HEK293 (cell line): ENCODE measurements around the gene SRP72.
A peak's percentile ranks its signal among the peaks of the same experiment; 100 is the strongest.

ENCODE experiments used
- GFI1B ChIP-seq: fragments of 450-650 bp; formaldehyde crosslinking; IDR thresholded peaks from 2 replicates; pipeline ENCODE4 v1.5.1; 2016; ENCODE audit warnings: missing biosample characterization, missing genetic modification characterization
- KLF9 ChIP-seq: fragments of 450-650 bp; formaldehyde crosslinking; IDR thresholded peaks from 2 replicates; pipeline ENCODE4 v1.5.1; 2016; ENCODE audit warnings: missing biosample characterization, missing genetic modification characterization, low read depth
- MYNN ChIP-seq: fragments of 450-650 bp; formaldehyde crosslinking; IDR thresholded peaks from 2 replicates; pipeline ENCODE4 v1.5.1; 2016; ENCODE audit warnings: missing biosample characterization, missing genetic modification characterization, borderline replicate concordance
- REPIN1 ChIP-seq: fragments of 450-650 bp; formaldehyde crosslinking; IDR thresholded peaks from 2 replicates; pipeline ENCODE4 v1.5.1; 2017; ENCODE audit warnings: missing biosample characterization, missing genetic modification characterization, low read depth
- SETDB1 ChIP-seq: IDR thresholded peaks from one replicate; pipeline ENCODE4 v1.6.1; 2017; ENCODE audit warnings: mild to moderate bottlenecking, low read length, moderate library complexity, mixed read lengths; ENCODE audit not compliant: insufficient read length
- SP3 ChIP-seq: fragments of 450-650 bp; formaldehyde crosslinking; IDR thresholded peaks from 2 replicates; pipeline ENCODE4 v1.5.1; 2016; ENCODE audit warnings: missing biosample characterization, missing genetic modification characterization
- TCF7L2 ChIP-seq: IDR thresholded peaks from 2 replicates; pipeline ENCODE4 v1.6.1; 2011; ENCODE audit warnings: low read depth, mild to moderate bottlenecking, inconsistent platforms, low read length, moderate library complexity, borderline replicate concordance
- ZBTB1 ChIP-seq: fragments of 450-650 bp; formaldehyde crosslinking; IDR thresholded peaks from 2 replicates; pipeline ENCODE4 v1.5.1; 2016; ENCODE audit warnings: missing biosample characterization, missing genetic modification characterization
- ZBTB49 ChIP-seq: fragments of 450-650 bp; formaldehyde crosslinking; IDR thresholded peaks from 2 replicates; pipeline ENCODE4 v1.5.1; 2016; ENCODE audit warnings: missing biosample characterization, missing genetic modification characterization, low read depth
- ZBTB7A ChIP-seq: fragments of 450-650 bp; formaldehyde crosslinking; IDR thresholded peaks from 2 replicates; pipeline ENCODE4 v1.5.1; 2016; ENCODE audit warnings: low read depth, missing biosample characterization, missing genetic modification characterization
- ZNF121 ChIP-seq: fragments of 450-650 bp; formaldehyde crosslinking; IDR thresholded peaks from 2 replicates; pipeline ENCODE4 v1.5.1; 2016; ENCODE audit warnings: missing biosample characterization, missing genetic modification characterization
- ZNF184 ChIP-seq: fragments of 450-650 bp; IDR thresholded peaks from 2 replicates; pipeline ENCODE4 v1.5.1; 2018; ENCODE audit warnings: missing biosample characterization, mild to moderate bottlenecking, missing genetic modification characterization
- ZNF211 ChIP-seq: fragments of 450-650 bp; formaldehyde crosslinking; IDR thresholded peaks from 2 replicates; pipeline ENCODE4 v1.5.1; 2016; ENCODE audit warnings: low read depth, missing biosample characterization, missing genetic modification characterization
- ZNF223 ChIP-seq: fragments of 450-650 bp; formaldehyde crosslinking; IDR thresholded peaks from 2 replicates; pipeline ENCODE4 v1.5.1; 2016; ENCODE audit warnings: missing biosample characterization, missing genetic modification characterization
- ZNF24 ChIP-seq: fragments of 450-650 bp; formaldehyde crosslinking; IDR thresholded peaks from 2 replicates; pipeline ENCODE4 v1.5.1; 2016; ENCODE audit warnings: missing biosample characterization, missing genetic modification characterization
- ZNF280C ChIP-seq: fragments of 450-650 bp; formaldehyde crosslinking; IDR thresholded peaks from 2 replicates; pipeline ENCODE4 v1.5.1; 2016; ENCODE audit warnings: missing biosample characterization, missing genetic modification characterization
- ZNF362 ChIP-seq: fragments of 450-650 bp; formaldehyde crosslinking; IDR thresholded peaks from 2 replicates; pipeline ENCODE4 v1.5.1; 2016; ENCODE audit warnings: missing biosample characterization, missing genetic modification characterization
- ZNF529 ChIP-seq: fragments of 450-650 bp; formaldehyde crosslinking; IDR thresholded peaks from 2 replicates; pipeline ENCODE4 v1.5.1; 2017; ENCODE audit warnings: missing genetic modification characterization, missing biosample characterization; ENCODE audit not compliant: insufficient replicate concordance
- ZNF558 ChIP-seq: fragments of 450-650 bp; formaldehyde crosslinking; IDR thresholded peaks from 2 replicates; pipeline ENCODE4 v1.5.1; 2016; ENCODE audit warnings: missing biosample characterization, missing genetic modification characterization
- ZNF561 ChIP-seq: fragments of 450-650 bp; IDR thresholded peaks from 2 replicates; pipeline ENCODE4 v1.5.1; 2018; ENCODE audit warnings: missing biosample characterization, missing genetic modification characterization, borderline replicate concordance
- ZNF621 ChIP-seq: fragments of 450-650 bp; formaldehyde crosslinking; IDR thresholded peaks from 2 replicates; pipeline ENCODE4 v1.5.1; 2017; ENCODE audit warnings: missing biosample characterization, missing genetic modification characterization
- ZNF623 ChIP-seq: fragments of 450-650 bp; formaldehyde crosslinking; IDR thresholded peaks from 2 replicates; pipeline ENCODE4 v1.5.1; 2016; ENCODE audit warnings: missing biosample characterization, missing genetic modification characterization
- ZNF664 ChIP-seq: fragments of 450-650 bp; formaldehyde crosslinking; IDR thresholded peaks from 2 replicates; pipeline ENCODE4 v1.5.1; 2016; ENCODE audit warnings: missing biosample characterization, missing genetic modification characterization
- ZXDB ChIP-seq: fragments of 450-650 bp; formaldehyde crosslinking; IDR thresholded peaks from 2 replicates; pipeline ENCODE4 v1.5.1; 2016; ENCODE audit warnings: missing biosample characterization, missing genetic modification characterization
- TF ChIP-seq, protein P1 (sequence below): fragments of 450-650 bp; formaldehyde crosslinking; IDR thresholded peaks from 2 replicates; pipeline ENCODE4 v1.5.1; 2017; ENCODE audit warnings: missing biosample characterization, missing genetic modification characterization
- TF ChIP-seq, protein P2 (sequence below): fragments of 450-650 bp; formaldehyde crosslinking; IDR thresholded peaks from 2 replicates; pipeline ENCODE4 v1.5.1; 2017; ENCODE audit warnings: missing biosample characterization, missing genetic modification characterization
- TF ChIP-seq, protein P3 (sequence below): fragments of 450-650 bp; formaldehyde crosslinking; IDR thresholded peaks from 2 replicates; pipeline ENCODE4 v1.5.1; 2017; ENCODE audit warnings: missing biosample characterization, missing genetic modification characterization

SRP72 gene

GRCh38 chr4:56435140-56435926 is 32.1 kb upstream of the SRP72 start, which contains the start of gene PPAT (continued):
- TF ChIP-seq ZNF280C (tag by site-specific recombination) (no peak), ZNF664 (no peak), ZXDB (peak; percentile 36; the same call in 1 of the 2 replicates), ZNF561 (tag by site-specific recombination) (0 out of 2 replicates have a peak, but pooled peaks have one; percentile 33), ZNF223 (no peak), ZBTB7A (no peak), ZNF362 (tag by site-specific recombination) (no peak), SETDB1 (no peak), TCF7L2 (no peak), SP3 (tag by site-specific recombination) (no peak; the same call in 1 of the 2 replicates), ZNF623 (tag by site-specific recombination) (no peak), ZBTB49 (tag by site-specific recombination) (no peak), MYNN (no peak), ZNF621 (tag by site-specific recombination) (no peak), KLF9 (peak; percentile 73), ZNF121 (tag by site-specific recombination) (no peak), REPIN1 (tag by site-specific recombination) (no peak), ZNF211 (tag by site-specific recombination) (no peak), GFI1B (no peak), ZBTB1 (tag by site-specific recombination) (no peak), ZNF529 (tag by site-specific recombination) (no peak), ZNF184 (tag by site-specific recombination) (no peak), ZNF558 (no peak), ZNF24 (no peak; the same call in 1 of the 2 replicates)
- TF ChIP-seq, protein P1, sequence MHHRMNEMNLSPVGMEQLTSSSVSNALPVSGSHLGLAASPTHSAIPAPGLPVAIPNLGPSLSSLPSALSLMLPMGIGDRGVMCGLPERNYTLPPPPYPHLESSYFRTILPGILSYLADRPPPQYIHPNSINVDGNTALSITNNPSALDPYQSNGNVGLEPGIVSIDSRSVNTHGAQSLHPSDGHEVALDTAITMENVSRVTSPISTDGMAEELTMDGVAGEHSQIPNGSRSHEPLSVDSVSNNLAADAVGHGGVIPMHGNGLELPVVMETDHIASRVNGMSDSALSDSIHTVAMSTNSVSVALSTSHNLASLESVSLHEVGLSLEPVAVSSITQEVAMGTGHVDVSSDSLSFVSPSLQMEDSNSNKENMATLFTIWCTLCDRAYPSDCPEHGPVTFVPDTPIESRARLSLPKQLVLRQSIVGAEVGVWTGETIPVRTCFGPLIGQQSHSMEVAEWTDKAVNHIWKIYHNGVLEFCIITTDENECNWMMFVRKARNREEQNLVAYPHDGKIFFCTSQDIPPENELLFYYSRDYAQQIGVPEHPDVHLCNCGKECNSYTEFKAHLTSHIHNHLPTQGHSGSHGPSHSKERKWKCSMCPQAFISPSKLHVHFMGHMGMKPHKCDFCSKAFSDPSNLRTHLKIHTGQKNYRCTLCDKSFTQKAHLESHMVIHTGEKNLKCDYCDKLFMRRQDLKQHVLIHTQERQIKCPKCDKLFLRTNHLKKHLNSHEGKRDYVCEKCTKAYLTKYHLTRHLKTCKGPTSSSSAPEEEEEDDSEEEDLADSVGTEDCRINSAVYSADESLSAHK (tag by site-specific recombination), result 0 out of 2 replicates have a peak, but pooled peaks have one; percentile 12
- TF ChIP-seq, protein P2, sequence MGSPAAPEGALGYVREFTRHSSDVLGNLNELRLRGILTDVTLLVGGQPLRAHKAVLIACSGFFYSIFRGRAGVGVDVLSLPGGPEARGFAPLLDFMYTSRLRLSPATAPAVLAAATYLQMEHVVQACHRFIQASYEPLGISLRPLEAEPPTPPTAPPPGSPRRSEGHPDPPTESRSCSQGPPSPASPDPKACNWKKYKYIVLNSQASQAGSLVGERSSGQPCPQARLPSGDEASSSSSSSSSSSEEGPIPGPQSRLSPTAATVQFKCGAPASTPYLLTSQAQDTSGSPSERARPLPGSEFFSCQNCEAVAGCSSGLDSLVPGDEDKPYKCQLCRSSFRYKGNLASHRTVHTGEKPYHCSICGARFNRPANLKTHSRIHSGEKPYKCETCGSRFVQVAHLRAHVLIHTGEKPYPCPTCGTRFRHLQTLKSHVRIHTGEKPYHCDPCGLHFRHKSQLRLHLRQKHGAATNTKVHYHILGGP (tag by site-specific recombination), result no peak
- TF ChIP-seq, protein P3, sequence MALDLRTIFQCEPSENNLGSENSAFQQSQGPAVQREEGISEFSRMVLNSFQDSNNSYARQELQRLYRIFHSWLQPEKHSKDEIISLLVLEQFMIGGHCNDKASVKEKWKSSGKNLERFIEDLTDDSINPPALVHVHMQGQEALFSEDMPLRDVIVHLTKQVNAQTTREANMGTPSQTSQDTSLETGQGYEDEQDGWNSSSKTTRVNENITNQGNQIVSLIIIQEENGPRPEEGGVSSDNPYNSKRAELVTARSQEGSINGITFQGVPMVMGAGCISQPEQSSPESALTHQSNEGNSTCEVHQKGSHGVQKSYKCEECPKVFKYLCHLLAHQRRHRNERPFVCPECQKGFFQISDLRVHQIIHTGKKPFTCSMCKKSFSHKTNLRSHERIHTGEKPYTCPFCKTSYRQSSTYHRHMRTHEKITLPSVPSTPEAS, result no peak; the same call in 1 of the 2 replicates
